22Rv1 (cell line): ENCODE data around the gene INSC.

ENCODE experiments used
- H3K27ac ChIP-seq: fragments of 450-650 bp; 2 replicates; pipeline ENCODE4 v1.5.1; 2017
- ZFX ChIP-seq: fragments of 450-650 bp; IDR thresholded peaks from 2 replicates; pipeline ENCODE4 v1.6.1; 2017; ENCODE audit warnings: antibody characterized with exemption, borderline replicate concordance
- TF ChIP-seq, protein P1 (sequence below): fragments of 450-650 bp; IDR thresholded peaks from 2 replicates; pipeline ENCODE4 v1.5.1; 2017; ENCODE audit warnings: mild to moderate bottlenecking

INSC gene

DNA sequence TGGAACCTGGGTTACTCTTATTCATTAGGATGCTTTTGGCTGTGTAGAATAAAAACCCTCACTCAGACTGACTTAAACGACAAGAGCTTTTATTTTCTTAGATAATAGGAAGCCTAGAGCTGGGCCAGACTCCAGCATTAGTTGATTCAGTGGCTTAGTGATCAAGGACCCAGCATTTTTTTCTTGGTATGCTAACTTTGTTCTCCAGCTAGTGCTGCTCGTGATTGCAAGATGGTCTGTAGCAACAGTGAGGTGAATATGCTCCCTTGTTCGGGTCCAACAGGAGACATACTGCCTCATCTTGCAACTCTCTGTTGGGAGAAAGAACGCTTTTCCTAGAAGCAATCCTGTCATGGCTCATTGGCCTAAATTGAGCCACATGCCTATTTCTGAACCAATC is 33.4 kb downstream of the INSC start:
- TF ChIP-seq, protein P1, sequence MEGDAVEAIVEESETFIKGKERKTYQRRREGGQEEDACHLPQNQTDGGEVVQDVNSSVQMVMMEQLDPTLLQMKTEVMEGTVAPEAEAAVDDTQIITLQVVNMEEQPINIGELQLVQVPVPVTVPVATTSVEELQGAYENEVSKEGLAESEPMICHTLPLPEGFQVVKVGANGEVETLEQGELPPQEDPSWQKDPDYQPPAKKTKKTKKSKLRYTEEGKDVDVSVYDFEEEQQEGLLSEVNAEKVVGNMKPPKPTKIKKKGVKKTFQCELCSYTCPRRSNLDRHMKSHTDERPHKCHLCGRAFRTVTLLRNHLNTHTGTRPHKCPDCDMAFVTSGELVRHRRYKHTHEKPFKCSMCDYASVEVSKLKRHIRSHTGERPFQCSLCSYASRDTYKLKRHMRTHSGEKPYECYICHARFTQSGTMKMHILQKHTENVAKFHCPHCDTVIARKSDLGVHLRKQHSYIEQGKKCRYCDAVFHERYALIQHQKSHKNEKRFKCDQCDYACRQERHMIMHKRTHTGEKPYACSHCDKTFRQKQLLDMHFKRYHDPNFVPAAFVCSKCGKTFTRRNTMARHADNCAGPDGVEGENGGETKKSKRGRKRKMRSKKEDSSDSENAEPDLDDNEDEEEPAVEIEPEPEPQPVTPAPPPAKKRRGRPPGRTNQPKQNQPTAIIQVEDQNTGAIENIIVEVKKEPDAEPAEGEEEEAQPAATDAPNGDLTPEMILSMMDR = no peak
- TF ChIP-seq ZFX = no peak
- no peak overlapping the region for H3K27ac ChIP-seq

DNA sequence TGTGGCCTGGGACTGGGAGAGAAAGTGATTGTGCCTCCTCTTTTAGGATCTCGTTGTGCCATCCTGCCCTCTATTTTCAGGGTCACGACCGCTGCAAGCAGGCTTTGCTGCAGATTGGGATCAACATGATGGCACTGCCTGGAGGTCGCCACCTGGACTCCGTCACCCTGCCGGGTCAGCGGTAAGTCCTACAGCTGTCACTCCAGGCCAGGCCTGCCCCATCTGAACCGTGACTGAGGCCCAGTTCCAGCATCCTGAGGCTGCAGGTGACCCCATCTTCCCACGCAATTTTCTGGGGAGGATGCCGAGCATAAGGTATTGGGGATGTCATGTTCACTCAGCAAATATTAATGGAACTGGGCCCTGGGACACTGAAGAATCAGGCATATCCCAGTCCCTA is 34.3 kb downstream of the INSC start:
- H3K27ac ChIP-seq = no peak overlapping the region
- TF ChIP-seq, protein P1 = no peak
- TF ChIP-seq ZFX = no peak

DNA sequence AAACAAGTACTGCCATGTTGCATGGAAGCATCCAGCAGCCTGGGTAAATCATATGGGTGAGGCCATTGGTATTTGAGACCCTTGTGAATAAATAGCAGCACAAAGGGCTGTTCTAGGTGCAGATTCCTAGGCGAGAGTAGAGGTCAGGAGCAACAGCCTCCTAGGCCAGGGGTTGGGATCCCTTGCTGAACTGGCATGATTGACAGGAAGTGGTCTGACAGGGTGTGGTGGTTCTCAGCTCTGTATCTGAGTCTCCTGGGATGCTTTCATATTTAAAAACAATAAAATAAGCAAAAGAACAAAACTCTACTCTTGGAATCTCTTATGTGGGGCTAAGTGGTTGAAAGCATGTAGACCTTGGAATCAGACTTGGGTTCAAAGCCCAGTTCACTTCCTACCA is 35.8 kb downstream of the INSC start:
- no peak for TF ChIP-seq ZFX
- TF ChIP-seq, protein P1 = no peak
- H3K27ac ChIP-seq = no peak overlapping the region

DNA sequence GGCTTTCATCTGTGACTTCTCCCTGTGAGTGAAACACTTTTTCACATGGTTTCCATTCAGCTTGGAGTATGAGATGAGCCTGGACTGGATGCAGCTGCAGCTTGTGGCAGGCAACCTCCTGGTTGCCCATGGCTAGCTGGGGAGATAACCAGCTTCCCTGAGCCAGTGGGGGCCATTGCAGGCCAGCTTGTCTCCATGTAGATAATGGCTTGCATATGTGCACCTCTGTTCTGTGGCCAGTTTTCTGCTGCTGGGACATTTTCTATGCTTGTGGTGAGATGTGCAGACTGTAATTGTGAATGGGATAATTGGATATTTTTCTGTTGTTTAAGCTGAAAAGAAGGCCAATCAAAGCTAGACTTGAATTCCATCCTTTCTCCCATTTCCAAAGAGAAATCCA is 38.5 kb downstream of the INSC start:
- no peak overlapping the region for H3K27ac ChIP-seq
- TF ChIP-seq ZFX = no peak
- TF ChIP-seq, protein P1 = no peak

DNA sequence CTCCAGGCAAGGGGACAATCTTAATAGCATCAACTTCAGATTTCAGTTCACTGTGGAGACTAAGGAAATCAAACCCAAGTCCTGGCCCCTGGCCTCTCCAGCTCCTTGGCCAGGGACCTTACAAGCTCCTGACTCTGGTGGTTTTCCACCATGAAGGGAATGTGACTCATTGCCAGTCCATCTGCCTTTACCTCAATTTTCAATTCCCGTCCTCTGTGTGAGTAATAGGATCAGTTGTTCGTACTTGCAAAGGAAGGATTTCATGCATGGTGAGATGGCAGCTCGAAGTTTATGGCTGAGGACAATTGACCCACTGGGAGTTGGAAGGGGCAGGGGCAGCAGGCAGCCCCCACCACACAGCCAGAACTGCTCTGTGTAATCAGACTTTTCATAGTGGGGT is 42.5 kb downstream of the INSC start:
- H3K27ac ChIP-seq = no peak overlapping the region
- TF ChIP-seq, protein P1 = no peak
- TF ChIP-seq ZFX = no peak

DNA sequence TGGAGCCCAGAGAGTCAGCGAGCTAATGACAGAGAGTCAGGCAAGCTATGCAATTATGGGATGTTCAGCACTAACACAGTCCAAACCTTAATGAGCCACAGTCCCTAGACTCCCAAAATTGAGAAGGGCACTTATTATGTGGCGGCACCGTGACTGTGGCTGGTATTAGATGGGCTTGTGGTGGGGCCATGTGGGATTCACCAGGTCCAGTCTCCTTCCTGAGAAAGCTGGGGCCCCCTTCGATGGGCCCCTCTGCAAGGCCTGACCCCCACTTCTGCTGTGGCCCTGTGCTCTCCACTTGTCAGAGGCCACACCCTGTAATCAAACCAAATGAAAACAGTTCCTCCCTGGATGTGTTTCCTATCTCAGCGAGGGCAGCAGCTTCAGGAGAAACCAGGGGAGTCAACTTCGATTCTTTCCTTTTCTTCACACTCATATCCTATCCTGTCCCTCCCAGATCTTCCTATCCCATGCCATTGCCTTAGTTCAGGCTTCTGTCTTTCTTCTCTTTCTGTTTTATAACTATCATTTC is 42.9 kb downstream of the INSC start:
- no peak overlapping the region for H3K27ac ChIP-seq

DNA sequence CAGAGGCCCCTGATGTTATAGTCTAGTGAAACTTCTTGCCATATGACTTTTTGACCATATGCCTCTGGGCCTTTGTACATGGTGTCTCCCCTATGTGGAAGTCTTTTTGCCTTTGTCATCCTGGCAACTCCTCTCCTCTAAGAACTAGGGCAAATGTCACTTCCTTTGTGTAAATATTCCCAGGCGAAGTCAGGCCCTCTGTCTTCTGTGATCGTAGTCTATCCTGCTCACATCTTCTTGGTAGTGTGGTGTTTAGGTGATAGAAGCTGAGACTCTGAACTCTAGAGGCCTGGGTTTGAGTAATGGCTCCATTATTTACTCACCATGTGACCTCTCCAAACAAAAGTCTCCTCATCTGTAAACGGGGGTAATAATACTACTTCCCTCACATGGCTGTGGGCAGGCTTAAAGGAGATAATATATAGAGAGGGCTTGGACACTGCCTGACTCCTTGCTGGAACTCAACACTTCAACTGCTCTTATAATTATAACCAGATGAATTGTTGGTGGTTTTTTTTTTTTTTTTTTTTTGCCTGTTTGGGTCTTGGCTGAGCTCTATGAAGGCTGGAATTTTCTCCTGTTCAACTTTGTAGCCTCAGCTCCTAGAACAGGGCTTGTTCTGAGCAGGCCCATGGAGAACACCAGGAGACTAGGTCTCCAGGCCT is 43.8 kb downstream of the INSC start:
- no peak overlapping the region for H3K27ac ChIP-seq

More for the DNA sequence above, 42.9 kb downstream of the INSC start:
- no peak for TF ChIP-seq ZFX
- TF ChIP-seq, protein P1 = no peak

More for the DNA sequence above, 43.8 kb downstream of the INSC start:
- TF ChIP-seq, protein P1 = no peak
- no peak for TF ChIP-seq ZFX
